ENCODE data around the gene YPEL4. TPM values are rescaled to one million over a fixed set of nuclear protein-coding genes. Genes with fewer than 3 reads are reported as not detected.
A peak's percentile ranks its signal among the peaks of the same experiment; 100 is the strongest.
"Not testable (repeated sequence)": the region's sequence is repeated elsewhere in the genome, so short reads cannot be mapped to it uniquely, and the experiment has no call there.

Gene YPEL4
- total RNA-seq, 1 donor from 2014 or later, result 2.1 TPM

- intact Hi-C loops (cut with DNase I), result no loop called here
- ATAC-seq, result no peak
- DNase-seq (ENCODE audit: low spot score), result no peak
These were observed 3.0 kb upstream of the YPEL4 start for GRCh38 chr11:57652662-57653061.

- intact Hi-C loops (cut with DNase I); ATAC-seq; DNase-seq (ENCODE audit: low spot score): not testable (repeated sequence)
These were observed 2.5 kb upstream of the YPEL4 start for GRCh38 chr11:57652230-57652629.

- DNase-seq (ENCODE audit: low spot score), result no peak
- no peak for ATAC-seq
- intact Hi-C loops (cut with DNase I), result no loop called here
These were observed 1.7 kb upstream of the YPEL4 start for GRCh38 chr11:57651408-57651807.

- DNase-seq (ENCODE audit: low spot score) (no peak), ATAC-seq (no peak)
- intact Hi-C loops (cut with DNase I), result no loop called here
These were observed 1.0 kb upstream of the YPEL4 start for GRCh38 chr11:57650739-57651090.

- no peak for DNase-seq (ENCODE audit: low spot score)
- ATAC-seq, result no peak
- intact Hi-C loops (cut with DNase I), result loop anchor here (10.0 kb wide), 1 partner anchor 314 kb away; the partner anchor contains the start of genes P2RX3 and SSRP1
These were observed 644 bp downstream of the YPEL4 start for GRCh38 chr11:57648801-57649735.

- intact Hi-C loops (cut with DNase I), result loop anchor here (10.0 kb wide), 1 partner anchor 313 kb away; the partner anchor contains the start of genes P2RX3 and SSRP1
- ATAC-seq (no peak), DNase-seq (ENCODE audit: low spot score) (no peak)
These were observed 1.5 kb downstream of the YPEL4 start for GRCh38 chr11:57647960-57648800.

GRCh38 chr11:57647372-57647771 lies 2.3 kb downstream of the YPEL4 start:
- no peak for DNase-seq (ENCODE audit: low spot score)
- no peak for ATAC-seq
- intact Hi-C loops (cut with DNase I), result loop anchor here (10.0 kb wide), 1 partner anchor 313 kb away; the partner anchor contains the start of genes P2RX3 and SSRP1

- intact Hi-C loops (cut with DNase I), result loop anchor here (10.0 kb wide), 1 partner anchor 312 kb away; the partner anchor contains the start of genes P2RX3 and SSRP1
- DNase-seq (ENCODE audit: low spot score), result no peak
- ATAC-seq, result peak; percentile 1
These were observed 2.9 kb downstream of the YPEL4 start for GRCh38 chr11:57646799-57647303.

DNA sequence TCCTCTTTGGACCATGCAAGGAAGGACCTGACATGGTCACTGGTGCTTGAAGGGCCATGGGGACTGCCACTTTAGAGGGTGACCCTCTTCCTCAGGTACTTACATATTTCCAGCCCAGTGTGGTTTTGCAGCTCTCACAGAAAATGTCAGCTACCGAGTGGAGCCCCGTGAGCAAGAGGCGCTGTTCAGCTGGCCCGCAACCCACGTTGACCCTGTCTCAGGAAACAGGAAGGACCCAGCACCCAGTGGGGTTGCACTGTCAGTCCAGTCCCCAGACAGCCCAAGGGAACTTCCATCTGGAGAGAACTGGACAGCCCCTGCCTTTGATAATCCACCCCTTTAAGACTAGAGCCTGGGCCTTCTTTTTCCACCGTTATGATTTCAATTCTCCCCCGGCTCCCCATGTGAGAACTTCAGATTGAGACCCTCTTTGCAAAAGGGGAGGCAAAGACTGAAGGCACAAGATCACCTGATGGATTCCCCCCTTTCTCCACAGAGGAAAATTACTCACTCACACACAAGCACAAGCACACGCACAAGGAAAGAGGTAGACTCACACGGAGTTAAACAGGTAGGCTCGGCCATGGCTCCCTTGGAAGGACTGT lies 3.4 kb downstream of the YPEL4 start:
- ATAC-seq (no peak), DNase-seq (ENCODE audit: low spot score) (no peak)
- intact Hi-C loops (cut with DNase I), result loop anchor here (10.0 kb wide), 1 partner anchor 311 kb away; the partner anchor contains the start of genes P2RX3 and SSRP1

GRCh38 chr11:57645689-57646085 lies 4.0 kb downstream of the YPEL4 start:
- peak; percentile 1 for ATAC-seq

DNA sequence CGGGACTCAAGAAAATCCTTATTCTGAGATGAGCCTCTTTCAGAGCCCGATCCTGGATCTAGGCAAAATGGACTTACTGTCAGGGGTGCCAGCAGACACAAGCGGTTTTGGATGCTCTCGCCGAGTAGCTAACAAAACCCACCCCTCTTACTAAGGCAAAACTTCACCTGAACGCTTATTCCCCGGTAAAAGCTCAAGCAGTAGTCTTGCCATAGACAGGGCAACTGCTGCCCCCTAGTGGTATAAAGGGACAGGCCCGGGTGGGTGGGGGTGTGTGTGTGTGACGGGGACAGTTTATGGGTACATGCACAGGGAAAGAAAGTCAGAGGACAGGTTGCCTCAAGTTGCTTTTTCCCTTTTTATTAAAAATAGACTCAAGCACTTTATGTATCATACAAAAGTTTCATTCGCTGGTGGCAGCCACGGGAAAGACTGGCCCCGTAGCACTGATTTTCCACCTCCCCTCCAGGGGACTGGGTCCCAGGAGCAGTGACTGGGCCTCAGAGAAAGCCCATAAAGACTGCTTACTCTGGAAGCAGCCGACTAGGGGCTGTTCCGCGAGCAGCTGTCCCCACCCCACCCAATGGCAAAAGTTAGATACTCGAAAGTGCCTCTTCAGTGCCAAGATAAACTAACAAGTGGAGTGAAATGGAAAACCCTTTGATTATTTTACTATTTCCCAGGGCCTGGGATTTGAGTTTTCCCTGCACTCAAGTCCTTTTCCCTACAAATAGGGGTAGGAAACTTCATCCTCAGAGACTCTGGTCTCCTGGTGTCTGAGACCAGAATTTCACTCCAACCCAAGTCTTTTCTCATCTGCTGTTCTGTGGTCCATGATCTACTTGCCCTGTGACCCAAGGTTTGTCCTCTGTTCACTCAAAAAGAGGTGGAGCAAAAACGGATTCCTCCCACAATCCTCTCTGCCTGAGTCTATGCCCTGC lies 4.7 kb downstream of the YPEL4 start:
- ATAC-seq, result peak; percentile 75
- intact Hi-C loops (cut with DNase I), result loop anchor here (10.0 kb wide), 1 partner anchor 310 kb away; the partner anchor contains the start of genes P2RX3 and SSRP1
- DNase-seq (ENCODE audit: low spot score), result peak; percentile 90

More at GRCh38 chr11:57645689-57646085, 4.0 kb downstream of the YPEL4 start:
- peak; percentile 66 for DNase-seq (ENCODE audit: low spot score)
- intact Hi-C loops (cut with DNase I), result loop anchor here (10.0 kb wide), 1 partner anchor 311 kb away; the partner anchor contains the start of genes P2RX3 and SSRP1

- ATAC-seq, result no peak
- DNase-seq (ENCODE audit: low spot score), result no peak
- intact Hi-C loops (cut with DNase I), result loop anchor here (10.0 kb wide), 1 partner anchor 309 kb away; the partner anchor contains the start of genes P2RX3 and SSRP1
These were observed 5.9 kb downstream of the YPEL4 start for GRCh38 chr11:57643802-57644201.

DNA sequence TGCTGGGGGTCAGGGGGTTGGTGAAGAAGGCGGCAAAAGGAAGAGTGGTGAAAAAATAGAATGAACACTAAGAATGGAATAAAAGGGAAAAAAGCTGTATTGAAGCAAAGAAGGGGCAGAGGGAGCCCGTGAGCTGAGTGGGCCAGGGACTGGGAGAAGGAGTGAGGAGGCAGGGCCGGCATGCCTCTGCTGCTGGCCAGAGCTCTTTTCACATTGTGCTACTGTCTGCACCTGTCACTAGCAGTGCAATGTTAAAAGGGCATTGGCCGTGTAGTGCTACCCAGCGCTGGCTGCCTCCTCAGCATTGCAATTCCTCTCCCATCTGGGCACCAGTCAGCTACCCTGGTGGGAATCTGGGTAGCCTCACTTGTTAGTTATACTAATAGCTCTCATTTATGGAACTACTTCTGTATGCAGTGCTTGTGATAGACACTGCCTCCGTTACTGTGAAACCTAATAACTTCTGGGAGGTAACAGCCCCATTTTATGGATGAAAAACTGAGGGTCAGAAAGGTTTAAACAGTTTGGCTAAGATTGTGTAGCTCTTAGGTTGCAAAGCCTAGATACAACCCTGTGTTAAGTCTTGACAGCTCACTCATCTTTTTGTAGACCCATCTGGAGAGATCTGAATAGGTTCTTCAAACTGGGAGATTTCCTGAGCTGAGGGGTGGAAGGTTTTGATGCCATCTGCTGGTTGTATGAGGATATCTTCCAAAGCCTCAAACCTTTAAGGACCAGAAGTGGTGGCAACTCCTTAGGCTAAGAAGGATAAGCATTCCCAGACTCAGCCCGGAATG lies 8.5 kb downstream of the YPEL4 start:
- intact Hi-C loops (cut with DNase I), result loop anchor here (10.0 kb wide), 1 partner anchor 306 kb away; the partner anchor contains the start of genes P2RX3 and SSRP1
- ATAC-seq (peak; percentile 26), DNase-seq (ENCODE audit: low spot score) (no peak)

GRCh38 chr11:57640068-57640800 lies 9.5 kb downstream of the YPEL4 start:
- no peak for DNase-seq (ENCODE audit: low spot score)
- intact Hi-C loops (cut with DNase I), result loop anchor here (10.0 kb wide), 1 partner anchor 305 kb away; the partner anchor contains the start of genes P2RX3 and SSRP1
- no peak for ATAC-seq

DNA sequence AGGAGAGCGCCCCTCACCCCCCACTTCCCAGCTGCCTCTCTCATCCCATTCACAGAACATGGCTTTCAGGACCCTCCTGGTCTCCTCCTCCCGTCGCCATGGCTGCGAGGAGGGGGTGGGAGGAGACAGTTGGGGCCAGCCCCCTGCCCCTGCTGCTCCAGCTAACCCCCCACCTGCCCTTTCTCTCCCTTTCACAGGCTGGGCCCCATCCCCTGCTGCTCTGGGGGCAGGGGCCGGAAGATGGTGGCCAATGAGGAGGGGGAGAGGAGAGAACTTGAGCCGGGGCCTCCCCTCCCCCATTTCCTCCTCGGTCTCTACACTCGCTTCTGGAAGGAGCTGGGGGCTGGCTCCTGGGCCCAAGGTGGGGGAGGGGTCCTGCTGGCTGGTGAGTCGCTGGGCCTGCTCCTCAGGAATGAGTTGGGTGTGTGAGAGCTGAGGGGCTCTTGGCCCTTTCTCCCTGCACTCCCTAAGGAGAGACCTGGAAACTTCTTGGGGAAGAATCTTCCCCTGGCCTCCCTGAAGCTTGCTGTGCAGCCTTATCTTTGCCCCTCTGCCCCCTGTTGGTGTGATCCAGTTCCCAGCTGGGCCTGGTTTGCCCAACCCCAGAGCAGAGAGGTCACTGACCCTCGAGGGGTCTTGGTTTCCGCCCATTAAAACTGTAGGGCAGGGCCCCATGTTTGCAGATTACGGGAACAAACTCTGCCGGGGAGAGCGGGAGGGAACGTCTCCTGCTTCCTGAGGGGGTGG lies 10.2 kb downstream of the YPEL4 start:
- intact Hi-C loops (cut with DNase I), result loop anchor here (5.0 to 10.0 kb wide), 2 partner anchors 72 to 305 kb away; partner anchors contain the start of genes P2RX3, SSRP1 and UBE2L6

More for the DNA sequence above, 10.2 kb downstream of the YPEL4 start:
- no peak for DNase-seq (ENCODE audit: low spot score)
- ATAC-seq, result peak; percentile 18
